Measurements from ENCODE around the gene PCK2. TPM values are rescaled to one million over a fixed set of nuclear protein-coding genes. Genes with fewer than 3 reads are reported as not detected.

The PCK2 gene
- total RNA-seq, 1 experiment from 2014 or later = 27.1 TPM

DNA sequence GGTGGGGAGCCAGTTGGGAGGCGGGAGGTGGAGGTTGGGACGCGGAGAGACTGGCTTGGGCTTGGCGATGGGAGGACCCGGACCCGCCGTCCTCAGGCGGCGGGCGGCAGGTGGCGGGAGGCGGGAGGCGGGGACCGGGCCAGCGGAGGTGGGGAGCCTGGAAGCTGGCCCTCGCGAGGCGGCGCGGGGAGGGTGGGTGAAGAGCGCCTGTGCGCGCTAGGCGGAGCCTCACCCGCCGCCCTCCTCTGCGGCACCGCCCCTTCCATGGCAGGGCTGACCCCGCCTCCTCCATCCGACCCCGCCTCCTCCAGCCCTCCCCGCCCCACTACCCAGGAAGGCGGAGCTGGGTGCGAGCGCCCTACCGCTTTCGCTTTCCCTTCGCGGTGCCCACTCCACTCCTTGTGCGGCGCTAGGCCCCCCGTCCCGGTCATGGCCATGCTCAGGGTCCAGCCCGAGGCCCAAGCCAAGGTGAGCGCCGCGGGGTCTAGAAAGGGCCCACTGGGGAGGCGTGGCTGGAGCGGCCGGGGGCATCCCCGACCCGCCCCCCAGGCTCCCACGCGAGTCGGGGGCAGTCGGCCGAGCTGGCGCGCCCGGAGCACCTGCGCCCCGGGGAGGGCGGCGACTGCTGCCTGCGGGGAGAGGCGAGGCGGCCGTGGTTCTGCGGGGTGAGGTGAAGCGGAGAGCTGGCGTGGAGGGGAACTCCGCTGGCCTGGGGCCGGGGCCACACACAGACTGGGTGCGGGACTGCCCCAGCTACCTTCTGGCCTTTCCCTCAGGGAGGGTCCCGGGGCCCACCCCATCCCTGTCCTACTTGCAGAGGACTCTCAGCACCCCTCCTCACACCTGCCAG is 41.9 kb downstream of the PCK2 start, which contains the start of gene PSME1:
PSME1 (plus strand) TSS at position 361 of the 850 bp plus-strand sequence; CDS start at position 430, 69 bp downstream.
- peak; percentile 77 for DNase-seq (ENCODE audit: low read depth)

DNA sequence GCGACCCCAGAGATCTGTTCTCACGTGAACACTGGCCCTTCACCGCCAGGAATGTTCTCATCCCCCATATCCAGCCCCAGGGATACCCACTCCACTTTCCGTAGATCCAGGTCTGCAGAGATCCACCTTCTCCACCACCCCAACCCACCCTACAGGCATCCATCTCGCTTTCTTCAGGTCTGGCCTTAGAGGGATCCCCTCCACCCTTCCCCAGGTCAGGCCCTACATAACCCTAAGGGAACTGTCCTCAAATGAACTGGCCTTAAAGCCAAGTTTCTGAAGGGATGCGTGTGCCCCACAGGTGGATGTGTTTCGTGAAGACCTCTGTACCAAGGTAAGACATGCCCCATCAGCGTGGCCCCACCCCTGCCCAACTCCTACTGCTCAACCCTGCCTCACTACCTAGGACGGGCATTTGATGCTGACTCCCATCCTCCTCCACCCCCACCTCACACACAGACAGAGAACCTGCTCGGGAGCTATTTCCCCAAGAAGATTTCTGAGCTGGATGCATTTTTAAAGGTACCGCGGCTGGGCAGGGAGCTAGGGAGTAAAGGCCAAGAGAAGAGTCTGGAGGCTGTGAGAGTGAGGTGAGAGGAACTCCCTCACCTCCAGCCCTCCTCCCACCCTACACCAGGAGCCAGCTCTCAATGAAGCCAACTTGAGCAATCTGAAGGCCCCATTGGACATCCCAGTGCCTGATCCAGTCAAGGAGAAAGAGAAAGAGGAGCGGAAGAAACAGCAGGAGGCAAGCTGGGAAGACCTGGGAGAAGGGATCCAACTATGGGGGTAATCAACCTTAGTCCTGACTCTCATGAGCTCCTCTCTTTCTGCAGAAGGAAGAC is 42.8 kb downstream of the PCK2 start:
- no peak for DNase-seq (ENCODE audit: low read depth)

DNA sequence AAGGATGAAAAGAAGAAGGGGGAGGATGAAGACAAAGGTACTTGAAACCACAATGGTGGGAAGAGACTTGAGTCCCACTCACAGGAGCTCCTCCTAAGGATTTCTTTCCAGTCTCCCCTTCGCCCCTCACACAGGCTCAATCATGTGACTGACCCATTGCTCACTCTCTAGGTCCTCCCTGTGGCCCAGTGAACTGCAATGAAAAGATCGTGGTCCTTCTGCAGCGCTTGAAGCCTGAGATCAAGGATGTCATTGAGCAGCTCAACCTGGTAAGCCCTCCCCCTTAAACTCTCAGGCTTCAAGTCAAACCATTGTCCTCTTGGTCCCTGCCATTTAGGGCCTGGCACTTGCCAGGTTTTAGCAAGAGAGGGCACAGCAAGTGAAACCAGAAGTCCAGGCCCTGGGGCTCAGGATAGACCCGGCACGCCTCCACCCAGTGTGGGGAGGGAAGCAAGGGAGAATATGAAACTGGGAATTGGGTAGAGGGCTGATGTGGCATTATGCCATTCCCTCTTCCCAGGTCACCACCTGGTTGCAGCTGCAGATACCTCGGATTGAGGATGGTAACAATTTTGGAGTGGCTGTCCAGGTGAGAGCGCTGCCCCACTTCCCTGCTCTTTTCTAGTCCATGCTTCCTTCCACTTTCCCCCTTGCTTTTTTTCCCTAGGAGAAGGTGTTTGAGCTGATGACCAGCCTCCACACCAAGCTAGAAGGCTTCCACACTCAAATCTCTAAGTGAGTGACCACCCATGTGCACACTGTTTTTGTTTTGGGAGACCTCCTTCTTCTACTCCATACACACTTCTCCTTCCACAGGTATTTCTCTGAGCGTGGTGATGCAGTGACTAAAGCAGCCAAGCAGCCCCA is 43.7 kb downstream of the PCK2 start:
- no peak for DNase-seq (ENCODE audit: low read depth)

DNA sequence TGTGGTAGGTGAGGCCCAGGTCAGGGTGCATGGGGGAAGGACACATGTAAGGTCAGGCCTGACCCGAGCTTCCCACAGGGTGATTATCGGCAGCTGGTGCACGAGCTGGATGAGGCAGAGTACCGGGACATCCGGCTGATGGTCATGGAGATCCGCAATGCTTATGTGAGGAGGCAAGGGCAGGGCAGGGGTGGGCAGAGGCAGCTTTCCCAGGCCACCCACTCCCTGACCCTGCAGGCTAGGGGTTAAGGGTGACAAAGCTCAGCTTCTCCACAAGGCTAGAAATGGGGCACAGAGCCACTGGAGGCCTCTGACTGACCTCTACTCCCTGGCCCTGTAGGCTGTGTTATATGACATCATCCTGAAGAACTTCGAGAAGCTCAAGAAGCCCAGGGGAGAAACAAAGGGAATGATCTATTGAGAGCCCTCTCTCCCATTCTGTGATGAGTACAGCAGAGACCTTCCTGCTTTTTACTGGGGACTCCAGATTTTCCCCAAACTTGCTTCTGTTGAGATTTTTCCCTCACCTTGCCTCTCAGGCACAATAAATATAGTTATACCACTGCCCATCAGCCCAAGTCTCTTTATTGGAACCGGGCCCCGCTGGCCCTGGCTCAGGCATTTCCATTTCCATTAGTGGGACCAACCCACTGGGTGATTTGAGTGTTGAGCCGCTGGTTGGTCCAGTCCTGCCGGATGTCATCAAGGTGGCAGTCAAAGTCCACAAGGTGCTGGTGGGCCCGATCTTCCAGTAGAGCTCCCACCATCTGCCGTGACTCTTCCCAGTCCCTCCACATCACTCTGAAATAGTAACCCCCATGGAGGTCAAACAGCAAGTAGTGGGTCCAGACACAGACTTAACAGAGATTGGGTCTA is 44.5 kb downstream of the PCK2 start:
- no peak for DNase-seq (ENCODE audit: low read depth)

DNA sequence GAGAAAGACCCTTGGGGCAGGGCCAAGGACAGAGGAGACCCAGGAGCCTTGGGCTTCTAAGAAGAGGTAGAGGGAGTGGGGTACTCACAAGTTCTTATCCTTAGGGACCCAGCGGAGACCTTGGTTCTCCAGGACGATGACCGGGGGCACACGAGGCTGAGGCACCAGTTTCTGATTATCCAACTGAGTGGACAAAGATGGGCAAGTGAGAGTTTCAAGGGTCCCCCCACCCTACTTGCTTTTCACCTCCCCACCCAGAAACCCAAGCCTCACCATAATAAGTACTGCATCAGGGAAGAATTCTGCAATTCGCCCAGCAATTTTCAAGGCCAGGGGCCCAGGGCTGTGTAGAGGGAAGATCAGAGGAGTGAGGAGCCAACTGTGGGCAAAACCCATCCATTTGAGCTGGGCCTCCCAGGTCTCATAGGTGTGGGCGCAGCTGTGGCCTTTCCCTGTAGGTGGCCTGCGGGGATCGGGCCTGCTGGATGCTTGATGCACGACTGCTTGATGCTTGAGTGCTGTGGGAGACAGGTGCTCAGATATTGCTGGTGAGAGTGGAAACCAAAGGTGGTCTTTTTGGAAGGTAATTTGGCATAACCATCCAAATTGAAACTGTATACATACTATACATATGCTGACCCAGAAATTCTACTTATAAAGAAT is 45.3 kb downstream of the PCK2 start:
- DNase-seq (ENCODE audit: low read depth) = no peak

DNA sequence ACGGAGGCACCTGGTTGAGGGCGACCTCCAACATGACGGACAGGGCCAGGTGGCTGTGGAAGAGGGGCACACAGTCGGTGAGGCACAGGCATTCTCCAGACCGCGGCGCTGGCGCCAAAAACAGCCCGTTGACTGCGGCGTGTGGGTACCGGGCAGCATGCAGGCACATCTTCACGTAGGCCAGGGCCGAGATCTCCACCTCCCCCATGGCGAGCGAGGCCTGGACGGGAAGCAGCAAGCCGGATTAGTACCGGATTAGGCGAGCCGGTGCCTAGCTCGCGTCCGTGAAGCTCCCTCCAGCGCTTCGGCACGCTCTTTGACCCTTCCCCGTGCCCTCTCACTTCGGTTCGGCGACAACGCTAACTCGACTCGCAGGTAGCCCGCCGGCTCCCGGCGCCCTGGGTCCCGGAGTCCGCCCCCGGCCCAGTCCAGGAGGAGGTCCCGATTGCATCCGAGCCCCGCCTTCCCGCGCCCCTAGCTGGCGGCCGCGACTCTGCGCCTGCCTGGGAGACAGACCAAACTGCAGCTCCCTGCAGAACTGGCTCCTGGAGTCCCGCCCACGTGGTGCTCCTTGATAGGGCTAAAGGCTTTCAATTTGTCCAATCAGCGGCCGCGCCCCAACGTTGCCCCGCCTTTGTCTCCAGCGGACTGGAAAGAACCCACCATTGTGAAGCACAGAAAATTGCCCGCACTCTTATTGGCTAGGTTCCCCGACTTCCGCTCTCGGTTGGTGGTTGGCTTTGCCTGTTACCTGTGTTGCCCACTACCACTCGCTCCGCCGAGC is 47.2 kb downstream of the PCK2 start, which contains the start of gene EMC9:
EMC9 (minus strand) TSS at position 495 of the 784 bp plus-strand sequence; CDS start at position 208, 287 bp downstream.
- DNase-seq (ENCODE audit: low read depth) = peak; percentile 100

DNA sequence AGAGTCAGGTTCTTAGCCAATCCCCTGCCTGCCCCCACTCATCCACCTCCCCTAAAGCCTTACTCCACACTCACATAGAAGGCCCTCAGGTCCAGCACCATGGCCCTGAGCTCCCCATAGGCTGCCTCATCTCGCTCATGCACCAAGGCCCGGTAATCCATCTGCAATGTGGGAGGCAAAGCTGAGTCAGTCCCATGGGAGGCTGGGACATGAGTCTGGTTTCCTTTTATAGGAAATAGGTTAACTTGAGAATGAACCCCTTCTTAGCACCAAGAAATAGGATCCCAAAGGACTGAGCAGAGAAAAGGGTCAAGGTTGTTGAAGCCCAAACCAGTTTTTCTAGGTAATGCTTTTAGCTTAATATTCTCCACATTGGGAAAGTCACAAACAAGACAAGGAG is 49.4 kb downstream of the PCK2 start:
- DNase-seq (ENCODE audit: low read depth) = no peak

DNA sequence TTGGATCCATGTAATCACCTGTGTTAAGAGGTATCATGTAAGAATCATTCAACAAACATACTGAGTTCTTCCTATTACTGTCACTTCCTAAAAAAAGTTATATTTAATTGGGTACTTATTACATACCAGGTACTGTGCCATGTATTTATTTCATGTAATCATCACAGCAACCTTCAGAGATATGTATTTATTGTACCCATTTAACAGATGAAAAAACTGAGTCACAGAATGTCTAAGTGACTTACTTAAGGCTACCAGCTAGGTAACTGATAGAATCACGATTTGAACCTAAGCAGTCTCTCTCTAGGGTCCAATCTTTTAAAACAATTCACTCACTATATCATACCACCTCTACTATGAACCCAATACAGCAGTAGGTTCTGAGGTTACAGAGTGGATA is 50.3 kb downstream of the PCK2 start:
- no peak for DNase-seq (ENCODE audit: low read depth)

DNA sequence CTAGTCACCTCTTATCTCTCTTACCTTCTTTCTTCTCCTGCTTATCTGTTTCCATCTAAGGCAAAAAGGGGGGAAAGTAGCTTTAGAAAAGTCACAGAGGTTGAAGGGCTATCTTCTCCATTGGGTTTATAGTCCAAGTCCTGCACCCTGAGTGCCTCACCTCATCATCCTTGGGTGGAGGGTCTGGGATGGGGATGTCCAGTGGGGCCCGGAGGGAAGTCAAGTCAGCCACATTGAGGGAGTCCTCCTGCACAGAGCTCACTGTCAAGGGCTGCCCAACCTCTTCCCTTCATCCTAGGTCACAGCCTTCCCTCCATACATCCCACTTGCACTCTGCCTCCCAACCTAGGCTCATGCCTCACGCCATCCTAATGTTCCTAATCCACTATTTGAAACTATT is 51.1 kb downstream of the PCK2 start:
- DNase-seq (ENCODE audit: low read depth) = no peak

DNA sequence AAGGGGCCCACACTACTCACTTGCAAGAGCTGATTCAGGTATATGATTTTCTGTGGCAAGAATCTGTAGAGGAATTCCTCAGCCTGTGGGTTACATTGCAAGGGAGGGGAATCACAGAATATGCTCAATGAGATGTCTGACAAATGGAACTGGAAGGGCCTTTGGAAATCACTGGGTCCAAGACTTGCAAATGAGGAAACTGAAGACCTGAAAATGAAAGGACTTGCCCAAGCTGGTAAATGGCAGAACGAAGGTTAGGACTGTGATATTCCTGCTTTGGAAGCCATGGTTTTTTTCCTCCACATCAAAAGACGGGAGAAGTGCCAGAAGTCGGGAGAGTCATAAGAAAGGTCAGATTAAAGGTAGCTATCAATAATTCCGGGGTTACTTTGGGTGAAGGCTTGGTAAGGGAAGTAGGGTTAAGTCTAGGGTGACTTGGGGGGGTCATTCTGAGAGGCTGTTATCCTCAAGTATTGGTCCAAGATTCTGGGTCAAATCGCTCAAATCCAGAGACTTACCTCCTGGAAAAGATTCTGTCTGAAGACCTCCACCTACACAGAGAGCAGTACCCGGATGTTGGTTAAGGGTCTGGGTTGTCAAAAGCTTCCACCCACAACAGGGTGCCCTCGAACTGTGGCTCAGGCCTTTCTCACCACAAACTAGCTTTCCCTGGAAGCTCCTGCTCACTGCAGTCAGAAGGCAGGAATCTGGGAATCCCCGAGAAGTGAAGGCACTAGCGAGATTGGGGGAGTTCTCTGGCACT is 51.8 kb downstream of the PCK2 start:
- peak; percentile 53 for DNase-seq (ENCODE audit: low read depth)

DNA sequence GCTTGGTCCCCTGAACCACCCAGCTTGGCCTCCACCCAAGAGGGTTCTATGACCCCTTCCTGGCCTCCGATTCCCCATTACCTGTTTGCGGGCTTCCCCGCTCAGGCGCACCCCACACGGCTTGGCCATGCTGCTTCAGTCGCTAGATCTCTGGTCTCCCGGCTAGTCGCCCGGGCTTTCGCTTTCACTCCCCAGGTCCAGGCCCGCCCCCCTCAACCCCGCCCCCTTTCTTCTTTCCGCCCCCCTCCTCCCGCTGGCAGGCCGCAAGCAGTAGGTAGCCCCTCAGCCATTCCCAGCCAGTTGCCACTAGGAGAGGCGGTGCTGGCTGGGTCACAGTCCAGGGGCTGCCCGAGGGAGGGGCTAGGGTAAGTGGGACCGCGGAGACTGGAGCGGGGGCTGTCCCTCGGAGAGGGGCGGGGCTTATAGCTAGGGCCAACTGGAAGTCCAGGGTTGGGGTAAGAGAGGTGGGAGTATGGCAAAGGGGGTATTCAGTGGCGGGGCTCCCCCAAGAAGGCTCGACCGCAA is 52.4 kb downstream of the PCK2 start, which contains the start of gene PSME2:
PSME2 (minus strand) TSS at position 158 of the 525 bp plus-strand sequence; CDS start at position 129, 29 bp downstream.
- peak; percentile 96 for DNase-seq (ENCODE audit: low read depth)

DNA sequence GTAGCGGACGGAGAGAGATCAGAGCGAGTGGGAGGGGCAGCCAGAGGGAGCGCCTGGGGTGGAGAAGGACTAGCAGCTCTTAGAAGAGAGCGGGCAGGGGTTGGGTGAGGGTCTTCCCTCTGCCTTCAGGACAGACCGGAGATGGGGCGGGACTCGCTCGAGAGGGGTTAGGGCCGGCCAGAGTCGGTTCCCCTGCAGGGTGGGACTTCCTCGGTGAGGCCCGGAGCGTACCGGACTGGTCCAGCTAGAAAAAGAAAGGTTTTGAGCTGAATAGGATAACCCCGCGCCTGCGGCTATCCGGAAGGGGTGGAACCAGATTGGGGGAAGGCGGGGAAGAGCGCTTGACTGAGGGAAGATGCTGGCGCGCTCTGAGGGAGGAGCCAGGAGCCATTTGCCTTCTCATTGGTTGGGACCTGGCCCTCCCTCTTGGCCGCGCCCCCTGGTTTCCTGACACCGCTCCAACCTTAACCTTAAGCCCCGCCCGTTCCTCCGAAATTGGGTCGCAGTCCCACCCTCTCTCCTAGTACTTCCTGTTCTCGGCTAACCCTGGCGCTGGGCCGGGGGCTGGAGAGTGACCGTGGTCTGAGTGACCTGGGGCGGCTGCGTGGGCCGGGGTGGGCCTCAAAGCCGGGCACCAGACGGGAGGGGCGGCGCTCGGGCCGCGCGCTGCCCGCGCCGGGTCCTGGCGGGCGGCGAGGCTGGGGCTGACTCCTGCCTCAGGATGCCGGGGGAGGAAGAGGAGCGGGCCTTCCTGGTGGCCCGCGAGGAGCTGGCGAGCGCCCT is 53.1 kb downstream of the PCK2 start, which contains the start of gene RNF31:
RNF31 (plus strand) TSS at position 521 of the 783 bp plus-strand sequence; CDS start at position 722, 201 bp downstream.
- peak; percentile 98 for DNase-seq (ENCODE audit: low read depth)

DNA sequence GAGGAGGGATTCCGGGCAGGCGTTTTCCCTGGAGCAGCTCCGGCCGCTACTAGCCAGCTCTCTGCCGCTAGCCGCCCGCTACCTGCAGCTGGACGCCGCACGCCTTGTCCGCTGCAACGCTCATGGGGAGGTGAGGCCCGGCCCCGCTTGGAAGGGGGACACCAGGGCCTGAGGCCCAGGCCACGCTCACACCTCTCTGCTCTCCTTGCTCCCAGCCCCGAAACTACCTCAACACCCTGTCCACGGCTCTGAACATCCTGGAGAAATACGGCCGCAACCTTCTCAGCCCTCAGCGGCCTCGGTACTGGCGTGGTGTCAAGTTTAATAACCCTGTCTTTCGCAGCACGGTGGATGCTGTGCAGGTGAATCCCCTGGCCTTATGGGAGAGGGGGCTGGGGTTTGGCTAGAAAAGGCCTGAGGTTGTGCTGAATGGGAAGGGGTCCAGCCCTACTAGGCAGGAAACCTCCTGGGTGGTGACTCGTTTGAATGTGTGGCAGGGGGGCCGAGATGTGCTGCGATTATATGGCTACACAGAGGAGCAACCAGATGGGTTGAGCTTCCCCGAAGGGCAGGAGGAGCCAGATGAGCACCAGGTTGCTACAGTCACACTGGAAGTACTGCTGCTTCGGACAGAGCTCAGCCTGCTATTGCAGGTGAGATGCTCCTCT is 53.8 kb downstream of the PCK2 start:
- DNase-seq (ENCODE audit: low read depth) = no peak

DNA sequence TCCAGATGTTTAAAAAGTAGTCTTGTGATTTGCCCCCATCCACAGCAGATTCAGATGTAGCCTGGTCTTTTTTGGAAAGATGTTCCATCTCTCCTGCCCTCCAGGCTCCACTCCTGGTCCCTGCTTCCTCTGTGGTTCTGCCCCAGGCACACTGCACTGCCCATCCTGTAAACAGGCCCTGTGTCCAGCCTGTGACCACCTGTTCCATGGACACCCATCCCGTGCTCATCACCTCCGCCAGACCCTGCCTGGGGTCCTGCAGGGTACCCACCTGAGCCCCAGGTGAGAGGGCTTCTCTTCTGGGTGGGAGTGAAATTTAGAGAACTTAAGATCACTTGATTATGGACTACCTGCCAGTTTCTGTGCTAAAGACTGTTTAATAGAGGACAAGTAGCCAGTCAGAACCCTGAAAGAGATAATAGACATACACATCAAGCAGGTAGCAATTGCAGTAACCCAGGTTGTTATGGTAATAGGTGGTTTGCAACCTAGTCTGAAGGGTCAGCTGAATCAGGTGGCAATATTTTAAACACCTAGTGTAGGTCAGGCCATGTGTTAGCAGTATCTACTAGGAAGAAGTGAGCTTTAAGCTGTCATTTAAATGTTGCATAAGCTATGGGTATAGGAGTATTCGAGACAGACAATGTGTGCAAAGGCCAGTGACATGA is 55.3 kb downstream of the PCK2 start:
- DNase-seq (ENCODE audit: low read depth) = no peak

DNA sequence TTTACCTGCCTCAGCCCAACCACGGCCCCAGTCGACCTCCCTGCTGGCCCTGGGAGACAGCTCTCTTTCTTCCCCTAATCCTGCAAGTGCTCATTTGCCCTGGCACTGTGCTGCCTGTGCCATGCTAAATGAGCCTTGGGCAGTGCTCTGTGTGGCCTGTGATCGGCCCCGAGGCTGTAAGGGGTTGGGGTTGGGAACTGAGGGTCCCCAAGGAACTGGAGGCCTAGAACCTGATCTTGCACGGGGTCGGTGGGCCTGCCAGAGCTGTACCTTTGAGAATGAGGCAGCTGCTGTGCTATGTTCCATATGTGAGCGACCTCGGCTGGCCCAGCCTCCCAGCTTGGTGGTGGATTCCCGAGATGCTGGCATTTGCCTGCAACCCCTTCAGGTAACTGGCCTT is 56.0 kb downstream of the PCK2 start:
- no peak for DNase-seq (ENCODE audit: low read depth)

DNA sequence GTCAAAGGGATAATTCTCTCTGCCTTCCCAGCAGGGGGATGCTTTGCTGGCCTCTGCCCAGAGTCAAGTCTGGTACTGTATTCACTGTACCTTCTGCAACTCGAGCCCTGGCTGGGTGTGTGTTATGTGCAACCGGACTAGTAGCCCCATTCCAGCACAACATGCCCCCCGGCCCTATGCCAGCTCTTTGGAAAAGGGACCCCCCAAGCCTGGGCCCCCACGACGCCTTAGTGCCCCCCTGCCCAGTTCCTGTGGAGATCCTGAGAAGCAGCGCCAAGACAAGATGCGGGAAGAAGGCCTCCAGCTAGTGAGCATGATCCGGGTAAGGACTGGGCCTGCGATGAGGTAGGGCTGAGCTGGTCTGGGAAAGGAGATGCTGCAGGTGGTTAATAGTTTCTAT is 56.5 kb downstream of the PCK2 start:
- DNase-seq (ENCODE audit: low read depth) = no peak

Measured in HT1080 (cell line).